ENCODE results near the gene CIT.
A peak's percentile ranks its signal among the peaks of the same experiment; 100 is the strongest.
"Not testable (repeated sequence)": the region's sequence is repeated elsewhere in the genome, so short reads cannot be mapped to it uniquely, and the experiment has no call there.

The CIT gene

GRCh38 chr12:119876761-119877638, at the start of gene CIT:
CIT (minus strand) TSS chr12:119877320; CDS start chr12:119876168, 1,152 bp downstream.
- DNase-seq = peak; percentile 95 to 96

DNA sequence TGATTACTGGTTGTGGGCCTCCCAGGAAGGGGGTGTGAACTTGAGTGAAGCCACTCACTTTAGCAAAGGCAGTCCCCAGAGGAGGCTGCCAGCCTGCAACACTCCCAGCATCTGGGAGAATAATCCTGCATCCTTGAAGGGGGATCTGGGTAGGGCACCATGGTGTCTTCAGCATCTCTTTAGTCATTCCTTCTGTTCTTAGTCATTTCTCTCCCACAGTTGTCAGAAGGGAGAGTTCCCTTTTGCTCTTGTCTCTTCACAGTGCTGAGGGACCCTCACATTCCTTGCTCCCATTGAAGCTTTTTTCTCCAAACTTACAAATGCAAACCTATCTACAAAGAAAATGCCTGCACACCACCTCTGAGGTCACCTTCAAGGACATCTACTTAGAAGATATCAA, 48.1 kb upstream of the CIT start:
- no peak for DNase-seq

DNA sequence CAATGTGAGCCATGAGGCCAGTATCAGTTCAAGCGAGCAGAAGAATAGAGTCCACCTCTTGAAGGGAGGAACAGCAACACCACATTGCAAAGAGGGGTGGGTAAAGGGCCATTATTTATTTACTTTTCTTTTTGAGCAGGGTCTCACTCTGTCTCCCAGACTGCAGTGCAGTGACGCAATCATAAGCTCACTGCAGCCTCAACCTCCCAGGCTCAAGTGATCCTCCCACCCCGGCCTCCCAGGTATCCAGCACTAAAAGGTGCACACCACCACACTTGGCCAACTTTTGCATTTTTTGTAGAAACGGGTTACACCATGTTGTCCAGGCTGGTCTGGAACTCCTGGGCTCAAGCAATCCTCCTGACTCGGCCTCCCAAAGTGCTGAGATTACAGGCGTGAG, 42.9 kb upstream of the CIT start:
- no peak for DNase-seq

- no peak for DNase-seq
Measured at GRCh38 chr12:119915894-119916510, 38.9 kb upstream of the CIT start.

DNA sequence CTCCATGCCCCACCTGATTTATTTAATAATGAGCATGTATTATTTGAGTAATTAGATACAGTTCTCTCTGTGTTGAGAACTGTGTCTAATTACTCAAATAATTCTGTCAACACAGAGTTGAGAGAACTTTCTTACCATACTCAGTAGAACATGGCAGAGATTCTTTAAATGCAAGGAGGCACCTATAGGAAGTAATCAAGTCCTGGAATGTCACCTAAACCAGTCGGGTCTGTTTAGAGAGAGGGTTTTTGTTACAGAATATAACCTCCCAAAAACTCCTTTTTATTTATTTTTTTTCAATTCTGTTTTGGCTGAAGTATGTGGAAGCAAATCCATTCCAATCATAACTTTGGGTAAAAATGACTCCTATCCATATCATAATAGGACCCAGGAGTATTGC, 37.5 kb upstream of the CIT start:
- no peak for DNase-seq

GRCh38 chr12:119913536-119914330, 36.6 kb upstream of the CIT start:
- DNase-seq = no peak

DNA sequence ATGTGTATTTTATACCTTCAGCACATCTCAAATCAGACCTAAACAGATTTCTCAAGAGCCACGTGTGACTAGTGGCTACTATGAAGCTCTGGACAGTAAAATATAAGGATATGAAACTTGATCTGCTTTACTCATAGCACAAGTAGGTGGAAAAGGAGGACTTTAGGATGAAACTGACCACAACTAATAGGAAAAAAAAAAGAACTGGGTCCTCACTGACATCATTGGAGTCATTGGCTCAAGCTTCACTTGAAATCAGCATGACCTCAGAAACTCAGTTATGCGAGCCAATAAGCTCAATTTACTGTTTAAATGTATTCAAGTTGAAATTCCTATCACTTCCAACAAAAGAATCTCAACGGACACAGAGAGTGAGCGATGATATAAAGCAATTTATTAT, 34.1 kb upstream of the CIT start:
- no peak for DNase-seq

DNA sequence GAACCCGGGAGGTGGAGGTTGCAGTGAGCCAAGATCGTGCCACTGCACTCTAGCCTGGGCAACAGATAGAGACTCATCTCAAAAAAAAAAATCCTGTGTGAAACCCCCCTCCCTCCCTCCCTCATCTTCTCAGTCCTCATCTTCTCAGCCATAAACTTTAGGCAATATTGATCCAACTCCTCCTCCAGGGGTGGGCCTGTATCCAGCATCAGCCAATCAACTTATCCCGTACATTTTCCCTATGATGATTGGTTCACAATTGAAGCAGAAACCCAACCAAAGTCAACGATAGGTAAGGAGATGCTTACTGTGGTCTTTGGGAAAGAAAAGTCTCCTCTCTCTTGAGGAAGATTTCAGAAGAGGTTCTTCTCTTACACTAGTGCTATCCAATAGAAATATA, 33.5 kb upstream of the CIT start:
- DNase-seq = no peak

DNA sequence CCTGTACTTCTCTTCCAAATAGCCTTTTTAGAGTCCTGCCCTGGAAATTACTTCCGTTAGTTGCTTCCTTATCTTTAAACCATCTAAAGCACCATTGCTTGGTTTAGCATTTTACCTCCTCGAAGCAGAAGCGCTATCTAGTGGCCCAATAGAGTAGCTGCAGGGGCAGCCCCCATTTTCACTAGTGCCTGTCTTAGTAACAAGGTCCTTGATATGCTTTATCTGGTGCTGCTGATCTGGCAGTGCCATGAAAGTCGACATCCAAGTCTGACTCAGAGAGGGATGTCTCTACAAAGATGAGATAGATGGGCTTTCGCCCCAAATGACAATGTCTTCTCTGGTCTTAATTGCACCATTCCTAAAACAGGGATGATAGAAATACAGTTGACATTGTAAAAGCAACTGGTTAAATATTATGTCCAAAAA, 25.0 kb upstream of the CIT start:
- peak; percentile 64 to 74 for DNase-seq

DNA sequence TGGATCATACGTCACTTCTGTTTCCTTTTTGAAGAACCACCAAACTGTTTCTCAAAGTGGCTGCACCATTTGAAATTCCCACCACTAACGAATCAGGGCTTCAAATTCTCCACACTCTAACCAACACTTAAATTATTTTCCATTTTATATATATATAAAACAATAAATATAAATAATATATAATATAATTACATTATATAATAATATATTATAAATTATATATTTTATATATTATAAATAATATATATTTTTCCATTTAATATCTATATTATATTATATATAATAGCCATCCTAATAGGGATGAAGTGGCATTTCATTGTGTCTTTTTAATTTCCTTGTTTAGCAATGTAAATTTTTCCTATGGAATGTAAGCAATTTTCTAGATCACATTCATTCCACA, 24.6 kb upstream of the CIT start:
- DNase-seq = no peak

DNA sequence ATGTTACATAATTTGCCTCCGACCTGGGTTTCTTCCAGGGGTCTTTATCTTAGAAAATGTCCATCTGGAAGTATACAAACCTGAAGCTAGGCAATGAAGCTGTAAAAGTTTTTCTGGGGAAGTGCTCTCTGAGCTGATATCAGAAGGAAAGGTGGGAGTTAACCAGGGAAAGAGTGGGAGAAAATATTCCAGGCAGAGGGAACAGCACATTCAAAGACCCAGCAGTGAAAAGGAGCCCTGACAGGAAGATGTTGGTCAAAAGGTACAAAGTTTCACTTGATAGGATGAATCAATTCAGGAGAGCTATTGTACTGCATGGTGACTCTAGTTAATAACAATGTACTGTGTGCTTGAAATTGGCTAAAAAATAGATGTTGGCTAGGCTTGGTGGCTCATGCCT, 17.8 kb upstream of the CIT start:
- DNase-seq = no peak

- DNase-seq = not testable (repeated sequence)
Measured at GRCh38 chr12:119892611-119893010, 15.5 kb upstream of the CIT start.

DNA sequence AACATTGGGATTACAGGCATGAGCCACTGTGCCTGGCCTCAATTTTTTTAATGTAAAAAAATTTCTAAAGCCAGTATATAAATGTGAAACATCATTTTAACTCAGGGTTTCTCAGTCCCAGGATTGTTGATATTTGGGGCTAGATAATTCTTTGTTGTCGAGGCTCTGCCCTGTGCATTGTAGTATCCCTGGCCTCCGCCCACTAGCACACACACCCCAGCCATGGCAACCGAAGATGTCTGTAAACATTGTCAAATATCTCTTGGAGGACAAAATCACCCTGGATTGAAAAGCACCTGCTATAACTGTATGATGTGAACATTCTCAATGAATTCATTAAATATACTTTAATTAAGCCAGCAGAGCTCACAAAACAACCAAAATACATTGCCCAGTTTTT, 8.4 kb upstream of the CIT start:
- DNase-seq = no peak

DNA sequence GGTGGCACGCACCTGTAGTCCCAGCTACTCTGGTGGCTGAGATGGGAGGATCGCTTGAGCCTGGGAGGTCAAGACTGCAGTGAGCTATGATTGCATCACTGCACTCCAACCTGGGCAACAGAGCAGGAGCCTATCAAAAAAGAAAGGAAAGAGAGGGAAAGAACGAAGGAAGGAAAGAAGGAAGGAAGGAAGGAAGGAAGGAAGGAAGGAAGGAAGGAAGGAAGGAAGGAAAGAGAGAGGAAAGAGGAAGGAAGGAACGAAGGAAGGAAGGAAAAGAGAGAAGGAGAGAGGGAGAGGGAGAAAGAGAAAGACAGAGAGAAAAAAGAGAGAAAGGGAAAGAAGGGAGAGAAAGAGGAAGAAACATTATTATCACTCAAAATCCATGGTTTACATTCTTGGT, 6.7 kb upstream of the CIT start:
- not testable (repeated sequence) for DNase-seq

DNA sequence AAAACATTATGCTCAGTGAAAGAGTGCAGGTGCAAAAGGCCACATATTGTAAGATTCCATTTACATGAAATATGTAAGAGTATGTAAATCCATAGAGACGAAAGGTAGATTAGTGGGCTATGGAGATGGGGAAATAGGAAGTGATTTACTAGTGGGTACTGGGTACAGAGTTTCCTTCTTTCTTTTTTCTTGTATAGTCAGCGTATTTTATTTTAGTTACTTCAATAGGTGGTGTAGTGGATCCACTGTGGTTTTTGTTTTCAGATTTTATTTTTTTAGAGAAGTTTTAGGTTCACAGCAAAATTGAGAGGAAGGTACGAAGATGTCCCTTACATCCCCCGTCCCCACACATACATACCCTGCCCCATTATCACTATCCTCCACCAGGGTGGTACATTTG, 6.1 kb upstream of the CIT start:
- no peak for DNase-seq

GRCh38 chr12:119877639-119877948, 474 bp upstream of the CIT start:
- no peak for DNase-seq

- no peak for DNase-seq
Measured at GRCh38 chr12:119870457-119870856, 6.7 kb downstream of the CIT start.

DNA sequence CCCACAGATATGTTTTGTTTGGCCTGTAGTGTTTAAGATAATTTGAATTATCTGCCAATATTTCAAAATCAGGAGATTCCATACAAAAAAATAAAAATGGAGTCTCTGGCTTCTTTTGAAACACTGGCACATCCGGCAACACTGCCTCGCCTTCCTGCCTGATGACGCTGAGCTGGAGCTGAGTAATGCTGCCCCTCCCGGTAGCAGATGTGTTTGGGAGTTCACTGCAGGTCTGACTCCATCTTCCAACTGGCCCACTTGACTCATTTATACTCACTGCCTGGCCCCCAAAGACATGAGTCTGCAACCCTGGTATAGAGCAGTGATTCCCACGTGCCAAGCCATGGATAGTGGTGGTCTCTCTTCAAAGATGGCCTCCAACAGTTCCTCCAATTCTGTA, 7.4 kb downstream of the CIT start:
- no peak for DNase-seq

GRCh38 chr12:119868992-119869391, 8.1 kb downstream of the CIT start:
- no peak for DNase-seq

DNA sequence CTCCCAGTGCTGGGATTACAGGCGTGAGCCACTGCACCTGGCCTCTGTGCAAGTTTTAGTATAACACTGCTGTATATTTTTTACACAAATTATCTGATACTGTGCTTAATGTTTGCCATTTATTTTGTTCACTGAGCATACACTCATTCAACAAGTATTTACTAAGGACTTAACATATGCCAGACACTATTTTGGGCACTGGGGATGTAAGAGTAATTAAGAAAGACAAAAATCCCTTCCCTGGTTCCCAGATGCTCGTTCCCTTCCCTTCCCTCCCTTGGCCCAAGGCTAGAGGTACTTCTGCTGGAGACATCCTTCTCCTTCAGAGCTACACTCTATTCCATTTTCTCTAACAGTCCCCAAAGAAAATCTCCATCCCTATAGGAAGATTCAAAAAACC, 12.5 kb downstream of the CIT start:
- no peak for DNase-seq

DNA sequence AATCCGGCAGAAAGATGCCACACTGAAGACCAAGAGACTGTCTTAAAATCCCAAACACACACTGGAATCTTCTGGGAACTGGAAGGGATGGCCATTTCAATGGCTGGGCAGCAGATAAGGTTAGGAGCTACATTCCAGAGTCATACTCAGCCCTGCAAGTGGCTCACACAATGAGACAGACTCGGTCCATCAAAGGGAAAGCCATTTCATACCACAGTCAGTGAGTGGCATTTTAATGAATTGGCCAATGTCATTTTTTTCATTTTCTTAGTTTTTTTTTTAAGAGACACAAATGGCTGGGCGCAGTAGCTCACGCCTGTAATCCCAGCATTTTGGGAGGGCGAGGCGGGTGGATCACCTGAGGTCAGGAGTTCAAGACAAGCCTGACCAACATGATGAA, 17.9 kb downstream of the CIT start:
- no peak for DNase-seq

DNA sequence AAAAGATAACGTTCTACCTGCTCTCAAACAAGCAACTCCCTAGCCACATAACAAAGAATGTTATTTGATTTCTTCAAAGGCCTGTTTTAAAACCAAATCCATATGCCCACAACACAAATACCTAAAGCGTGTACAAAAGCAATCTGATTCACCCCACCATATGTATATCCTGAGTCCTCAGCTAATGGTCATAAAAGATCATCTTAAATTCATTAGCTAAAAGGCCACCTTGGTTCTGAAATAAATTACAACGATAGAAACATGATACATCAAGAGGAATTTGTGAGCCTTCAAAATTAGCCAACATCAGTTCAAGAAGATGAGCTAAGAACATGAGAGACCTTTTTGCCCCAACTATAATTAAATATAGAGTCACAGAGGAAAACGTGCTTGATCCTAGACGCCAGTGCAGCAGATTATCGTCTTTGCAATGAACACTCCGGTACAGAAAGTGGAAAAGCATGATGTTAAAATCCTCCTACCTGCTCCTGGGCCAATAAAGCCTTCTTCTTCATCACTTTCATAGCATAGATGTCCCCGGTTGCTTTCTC, 20.0 kb downstream of the CIT start:
- DNase-seq = no peak

- DNase-seq = no peak
Measured at GRCh38 chr12:119850330-119850729, 26.8 kb downstream of the CIT start.

DNA sequence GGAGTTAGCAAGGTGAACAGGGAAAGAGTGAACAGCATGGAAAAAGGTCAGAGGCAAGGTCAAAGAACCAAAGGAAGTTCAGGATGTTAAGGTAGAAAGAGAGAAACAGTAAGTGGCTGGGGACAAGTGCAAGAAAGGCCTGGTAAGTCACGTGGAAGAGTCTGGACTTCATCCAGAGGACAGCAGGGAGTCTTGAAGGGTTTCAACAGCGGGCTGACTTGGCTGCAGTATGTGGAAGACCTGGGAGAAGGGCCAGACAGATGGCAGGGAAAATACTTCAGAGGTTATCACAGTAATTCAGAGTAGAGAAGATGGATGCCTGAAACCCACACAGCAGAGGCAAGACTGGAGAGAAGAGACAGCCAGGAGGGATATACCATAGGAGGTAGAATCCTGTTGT, 34.0 kb downstream of the CIT start:
- no peak for DNase-seq

Measured in NCI-H2081 (cell line).